C1 segment of cervical spinal cord (tissue), 14 donors: Measurements from ENCODE around the gene SPDYE2.
"Not testable (repeated sequence)": the region's sequence is repeated elsewhere in the genome, so short reads cannot be mapped to it uniquely, and the experiment has no call there.

Experiments
- DNase-seq, 14 donors: peaks; one replicate each; lab custom pipeline; 2025; lab: John Stamatoyannopoulos, UW

Gene SPDYE2

GRCh38 chr7:102599699-102600098, 48.7 kb downstream of the SPDYE2 start:
- not testable (repeated sequence) for DNase-seq

- DNase-seq = not testable (repeated sequence)
Measured at GRCh38 chr7:102602317-102602716, 51.3 kb downstream of the SPDYE2 start.

- not testable (repeated sequence) for DNase-seq
Measured at GRCh38 chr7:102604431-102605145, 53.6 kb downstream of the SPDYE2 start.

GRCh38 chr7:102606848-102607247, 55.8 kb downstream of the SPDYE2 start:
- not testable (repeated sequence) for DNase-seq

GRCh38 chr7:102609734-102610133, 58.7 kb downstream of the SPDYE2 start:
- DNase-seq = not testable (repeated sequence)

- DNase-seq = not testable (repeated sequence)
Measured at GRCh38 chr7:102610441-102610840, 59.4 kb downstream of the SPDYE2 start.

- DNase-seq = not testable (repeated sequence)
Measured at GRCh38 chr7:102611013-102611674, 60.1 kb downstream of the SPDYE2 start.

- DNase-seq = not testable (repeated sequence)
Measured at GRCh38 chr7:102611675-102612325, 60.8 kb downstream of the SPDYE2 start.
